ENCODE measurements around the gene SLC15A4.

Gene SLC15A4

DNA sequence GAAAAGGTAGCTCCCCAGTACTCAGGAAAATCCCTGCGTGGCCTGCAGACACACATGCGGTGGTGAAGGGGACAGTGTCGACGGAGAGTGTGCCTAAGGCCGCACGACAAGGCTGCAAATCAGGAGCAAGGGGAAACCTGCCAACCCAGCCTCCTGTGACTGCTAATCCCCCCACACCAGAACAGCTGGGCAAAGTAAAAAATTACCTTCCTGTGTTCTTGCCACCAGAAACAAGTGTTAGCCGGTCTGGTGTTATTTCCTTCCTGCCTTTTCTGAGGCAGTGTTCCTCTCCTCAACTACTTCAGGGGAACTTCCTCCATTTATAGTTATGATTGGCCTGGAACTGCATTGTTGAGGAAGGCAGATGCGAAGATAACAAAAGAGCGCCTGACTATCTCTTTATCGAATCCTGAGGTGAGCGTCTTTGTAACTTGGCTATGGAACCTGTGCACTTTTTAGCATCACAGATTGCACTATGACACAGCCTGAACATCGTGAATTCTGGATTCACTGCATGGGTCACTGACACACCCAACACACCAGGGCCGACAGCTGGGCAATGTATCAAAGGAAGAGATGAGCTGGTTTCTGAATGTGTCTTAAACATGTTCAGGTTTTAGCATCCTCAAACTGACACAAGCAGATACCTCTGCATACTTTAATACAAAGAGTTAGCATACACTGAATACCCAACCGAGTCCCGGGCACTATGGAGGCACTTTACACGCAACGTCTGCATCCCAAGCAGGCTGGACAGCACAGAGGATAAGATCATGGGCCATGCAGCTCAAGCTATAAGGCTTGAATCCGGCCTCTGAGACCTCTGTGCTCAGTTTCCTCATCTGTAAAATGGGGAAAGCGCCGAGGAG is 28.9 kb downstream of the SLC15A4 start:
- no peak for DNase-seq (ENCODE audit: low read depth)

DNA sequence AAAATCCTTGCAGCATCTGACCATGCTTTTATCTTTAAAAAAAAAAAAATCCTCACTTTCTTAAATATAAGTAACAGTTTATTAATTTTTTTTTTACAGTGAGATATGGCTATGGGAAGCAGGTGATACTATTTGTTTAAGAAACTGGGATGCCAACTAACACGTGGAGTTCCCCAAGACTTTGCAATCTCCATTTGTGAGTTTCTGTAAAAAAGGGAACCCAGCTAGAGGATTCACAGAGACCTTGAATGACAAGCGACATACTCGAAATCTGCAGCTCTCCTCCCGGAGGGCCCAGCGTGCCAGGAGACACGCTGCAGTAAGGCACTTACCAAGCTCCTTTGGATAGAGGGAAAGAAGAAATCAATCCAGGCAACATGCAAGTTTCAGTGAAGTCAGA is 30.1 kb downstream of the SLC15A4 start:
- no peak for DNase-seq (ENCODE audit: low read depth)

DNA sequence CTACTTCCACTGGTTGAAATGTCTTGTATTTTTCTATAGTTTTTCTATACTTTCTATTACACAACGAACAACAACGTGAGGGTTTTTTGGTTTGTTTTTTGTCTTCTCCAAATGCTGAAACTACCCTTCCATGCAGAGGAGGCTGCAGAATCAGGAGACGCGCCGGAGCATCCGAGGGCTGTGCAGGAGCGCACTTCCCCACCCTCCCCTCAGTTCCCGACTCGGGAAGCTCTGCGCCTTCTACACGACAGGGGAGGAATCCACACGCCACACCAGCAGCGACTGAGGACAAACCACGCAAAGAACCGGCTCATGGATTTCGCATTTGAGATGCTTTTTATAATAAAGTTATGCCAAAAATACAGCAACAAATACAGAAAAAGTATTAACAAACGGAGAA is 30.9 kb downstream of the SLC15A4 start:
- DNase-seq (ENCODE audit: low read depth) = no peak

DNA sequence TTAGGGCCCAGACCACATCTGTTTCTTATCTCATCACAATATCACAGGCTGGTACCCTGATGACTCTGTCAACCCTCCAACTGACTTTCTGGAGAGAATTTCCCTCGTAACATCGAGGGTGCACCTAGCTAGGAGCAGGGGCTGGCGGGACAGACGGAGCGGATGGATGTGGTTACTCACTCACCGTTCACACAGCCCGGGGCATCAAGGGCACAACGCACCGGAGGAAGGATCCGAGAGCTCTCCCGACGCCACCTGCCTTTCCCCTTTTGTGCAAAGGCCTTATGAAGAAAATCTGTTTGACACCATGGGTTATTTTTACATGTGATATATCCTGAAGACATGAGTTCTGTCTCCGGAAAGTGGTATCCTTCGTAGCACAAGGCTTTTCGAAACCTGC is 31.4 kb downstream of the SLC15A4 start:
- DNase-seq (ENCODE audit: low read depth) = no peak

DNA sequence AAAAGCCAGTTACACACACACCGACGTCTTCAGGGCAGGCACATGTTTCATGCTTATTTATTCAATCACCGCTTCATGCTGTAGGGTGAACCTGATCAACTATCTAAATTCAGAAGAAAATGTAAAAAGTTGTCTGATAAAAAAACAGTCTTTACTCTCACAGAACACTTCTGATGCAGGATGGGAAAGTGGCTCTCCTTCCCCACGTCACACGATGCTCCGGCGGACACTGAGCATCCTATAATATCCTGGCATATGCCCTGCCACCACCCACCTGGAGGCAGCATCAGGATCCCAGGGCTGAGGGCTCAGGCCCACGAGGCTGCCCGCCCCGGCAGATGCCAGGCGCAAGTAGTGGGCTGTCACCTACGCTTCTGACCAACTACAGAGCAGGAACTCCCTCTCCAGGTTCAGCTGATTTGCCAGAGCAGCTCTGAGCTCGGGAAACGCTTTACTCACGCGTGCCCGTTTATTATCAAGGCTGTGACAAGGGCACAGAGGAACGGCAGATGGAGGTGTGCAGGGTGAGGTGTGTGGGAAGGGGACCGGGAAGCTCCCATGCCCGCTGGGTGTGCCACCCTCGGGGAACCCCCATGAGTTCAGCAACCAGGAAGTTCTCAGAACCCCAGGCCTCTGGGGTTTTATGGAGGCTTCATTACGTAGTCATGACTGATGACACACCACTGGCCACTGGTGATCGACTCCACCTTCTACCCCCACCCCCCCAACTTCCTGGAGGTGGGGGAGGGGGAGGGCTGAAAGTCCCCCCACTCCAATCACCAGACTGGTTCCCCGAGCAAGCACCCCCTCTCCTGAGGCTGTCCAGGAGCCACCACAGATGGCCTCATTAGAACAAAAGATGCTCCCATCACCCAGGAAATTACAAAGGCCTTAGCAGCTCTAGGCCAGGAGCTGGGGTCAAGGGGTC is 32.1 kb downstream of the SLC15A4 start:
- no peak for DNase-seq (ENCODE audit: low read depth)

DNA sequence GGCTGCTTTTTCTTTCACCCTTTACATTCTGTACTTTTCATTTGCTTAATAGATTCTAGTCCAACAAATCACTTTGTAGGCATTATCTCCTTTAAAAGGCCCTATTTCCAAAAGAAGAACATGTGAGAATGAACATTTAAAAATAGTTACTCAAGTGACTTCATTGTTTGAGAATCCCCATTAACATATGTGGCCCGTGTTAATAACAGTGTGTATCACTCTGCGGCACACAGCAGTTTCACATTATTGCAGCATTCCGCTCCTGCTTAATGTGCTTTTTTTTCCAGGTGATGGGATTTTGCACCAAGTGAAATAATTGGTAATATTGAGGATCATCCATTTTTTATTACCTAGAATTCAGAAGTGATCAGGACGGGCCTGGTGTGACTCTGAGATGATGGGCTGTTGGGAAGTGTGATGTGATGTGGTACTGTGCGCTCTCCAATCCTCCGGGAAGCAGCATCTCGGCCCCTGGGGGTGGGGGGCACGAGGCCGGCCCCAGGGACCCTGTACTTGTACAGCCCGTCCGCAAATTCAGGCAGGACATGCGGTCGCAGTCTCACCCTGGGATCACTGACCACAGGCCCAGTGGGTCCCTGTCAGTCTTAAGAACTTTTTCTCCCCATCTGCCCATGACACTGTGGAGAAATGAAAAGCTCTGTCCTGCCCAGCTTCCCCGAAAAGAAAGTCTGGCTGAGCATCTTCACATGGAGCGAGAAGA is 32.9 kb downstream of the SLC15A4 start:
- no peak for DNase-seq (ENCODE audit: low read depth)

DNA sequence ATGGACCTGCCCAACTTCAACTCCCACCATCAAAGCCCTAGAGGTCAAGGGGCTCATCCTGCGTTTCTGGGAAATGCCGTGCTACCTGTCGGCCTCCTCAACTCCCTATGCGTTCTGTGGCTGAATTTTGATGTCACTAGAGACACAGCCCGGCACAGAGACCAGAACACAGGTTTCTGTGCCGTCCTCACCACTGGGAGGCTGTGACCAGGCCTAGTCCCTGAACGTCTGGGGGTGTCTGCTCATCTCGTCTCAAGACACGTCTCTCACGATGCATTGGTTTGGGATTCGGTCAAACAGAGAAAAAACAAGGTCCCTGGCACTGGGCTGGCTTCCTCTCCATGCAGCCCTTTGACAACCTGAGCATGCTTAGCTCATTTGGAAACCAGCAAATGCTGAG is 33.5 kb downstream of the SLC15A4 start:
- DNase-seq (ENCODE audit: low read depth) = no peak

DNA sequence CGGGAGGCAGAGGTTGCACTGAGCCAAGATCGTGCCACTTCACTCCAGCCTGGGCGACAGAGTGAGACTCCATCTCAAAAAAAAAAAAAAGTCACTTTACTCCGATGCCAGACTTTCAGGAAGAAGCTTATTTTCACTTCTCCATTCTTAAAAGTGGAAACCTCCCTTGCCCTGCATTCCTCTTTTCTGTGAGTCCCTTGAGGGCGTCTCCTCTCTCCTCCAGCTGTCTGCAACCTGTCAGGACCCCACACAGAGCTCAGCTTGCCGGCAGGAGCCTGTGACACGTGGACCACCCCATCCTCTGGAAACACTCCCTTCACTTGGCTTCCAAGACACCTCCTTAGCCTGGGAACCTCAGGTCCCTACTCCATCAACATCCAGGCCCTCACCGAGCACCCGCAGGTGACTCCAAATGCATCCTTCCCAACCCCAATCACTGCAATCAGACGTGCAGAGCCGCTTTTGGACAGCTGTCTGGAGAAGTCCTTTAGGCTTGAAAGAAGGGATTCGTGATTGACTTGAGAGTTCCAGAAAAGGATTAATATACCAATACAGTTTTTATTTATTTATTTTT is 34.3 kb downstream of the SLC15A4 start:
- no peak for DNase-seq (ENCODE audit: low read depth)

DNA sequence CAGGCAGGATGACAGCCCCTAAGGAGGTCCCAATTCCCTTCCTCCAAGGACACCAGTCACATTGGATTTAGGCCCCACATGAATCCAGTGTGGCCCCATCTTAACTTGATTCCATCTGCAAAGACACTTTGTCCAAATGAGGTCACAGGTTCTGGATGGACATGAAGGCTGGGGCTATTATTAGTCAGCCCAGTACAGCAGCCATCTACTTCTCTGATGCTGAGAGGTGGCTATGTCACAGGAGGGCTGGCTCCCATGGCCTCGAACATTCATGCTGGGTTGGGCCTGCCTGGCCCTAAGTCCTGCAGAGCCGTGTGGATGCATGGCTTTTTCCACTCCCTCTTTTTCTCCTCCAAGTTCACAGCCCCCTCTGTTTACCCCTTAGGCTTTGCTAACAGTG is 35.9 kb downstream of the SLC15A4 start:
- no peak for DNase-seq (ENCODE audit: low read depth)

DNA sequence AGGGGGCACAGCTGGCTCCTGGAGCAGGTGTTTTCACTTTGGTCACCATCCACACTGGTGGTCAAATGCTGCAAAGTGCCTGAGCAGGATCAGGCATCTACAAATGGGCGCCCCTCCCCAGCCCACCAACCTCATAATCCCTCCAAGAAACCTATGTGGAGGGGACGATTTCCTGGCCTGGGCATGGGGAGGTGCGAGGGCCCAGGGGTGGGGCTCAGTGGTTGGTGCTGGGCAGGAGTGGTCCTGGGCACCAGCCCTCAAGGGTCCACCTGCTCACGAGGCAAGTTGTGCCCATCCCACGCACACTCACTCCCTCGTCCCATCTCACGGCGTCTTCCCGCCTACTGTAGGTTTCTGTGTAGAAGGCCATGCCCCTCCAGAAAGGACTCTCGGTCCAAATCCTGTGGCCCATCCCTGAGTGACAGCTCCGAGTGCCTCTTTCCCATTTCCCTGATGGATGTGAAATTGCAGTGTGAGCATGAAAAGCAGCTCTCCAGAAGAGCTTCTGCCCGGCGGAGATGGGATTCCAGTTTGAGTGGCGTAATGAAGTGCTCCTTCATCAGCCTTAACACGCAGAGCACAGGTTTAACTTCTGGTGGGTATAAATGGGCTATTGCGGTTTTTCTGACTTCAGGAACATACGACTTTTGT is 36.9 kb downstream of the SLC15A4 start:
- no peak for DNase-seq (ENCODE audit: low read depth)

DNA sequence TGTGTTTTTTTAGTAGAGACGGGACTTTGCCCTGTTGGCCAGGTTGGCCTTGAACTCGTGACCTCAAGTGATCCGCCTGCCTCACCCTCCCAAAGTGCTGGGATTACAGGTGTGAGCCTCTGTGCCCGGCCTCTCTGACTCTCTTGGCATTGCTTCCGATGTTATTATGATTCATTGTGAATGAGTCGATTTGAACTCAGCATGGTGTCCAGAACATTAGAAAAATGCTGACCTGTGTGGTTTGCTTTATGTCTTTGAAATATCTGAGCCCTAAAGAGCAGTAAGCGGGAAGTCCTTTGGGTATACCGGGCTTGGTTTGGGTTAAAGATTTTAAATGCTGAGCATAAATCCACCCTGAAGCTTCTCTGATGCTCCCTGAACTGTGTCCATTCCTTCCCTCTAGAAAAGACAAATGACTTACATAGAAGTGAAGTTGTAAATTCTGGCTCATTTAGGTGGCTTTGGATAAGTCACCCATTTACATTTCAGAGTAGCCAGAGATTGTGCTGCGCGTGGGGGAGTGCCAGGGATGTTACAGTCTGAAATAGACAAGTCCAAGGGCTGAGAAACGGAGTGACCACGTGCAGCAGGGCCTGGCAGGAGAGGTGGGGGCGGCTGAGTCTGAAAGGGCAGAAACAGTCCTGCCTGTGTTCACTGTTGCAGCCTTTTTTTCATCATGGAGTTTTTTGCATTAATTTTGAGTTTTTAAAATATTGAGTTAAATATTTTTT is 39.6 kb downstream of the SLC15A4 start:
- no peak for DNase-seq (ENCODE audit: low read depth)

DNA sequence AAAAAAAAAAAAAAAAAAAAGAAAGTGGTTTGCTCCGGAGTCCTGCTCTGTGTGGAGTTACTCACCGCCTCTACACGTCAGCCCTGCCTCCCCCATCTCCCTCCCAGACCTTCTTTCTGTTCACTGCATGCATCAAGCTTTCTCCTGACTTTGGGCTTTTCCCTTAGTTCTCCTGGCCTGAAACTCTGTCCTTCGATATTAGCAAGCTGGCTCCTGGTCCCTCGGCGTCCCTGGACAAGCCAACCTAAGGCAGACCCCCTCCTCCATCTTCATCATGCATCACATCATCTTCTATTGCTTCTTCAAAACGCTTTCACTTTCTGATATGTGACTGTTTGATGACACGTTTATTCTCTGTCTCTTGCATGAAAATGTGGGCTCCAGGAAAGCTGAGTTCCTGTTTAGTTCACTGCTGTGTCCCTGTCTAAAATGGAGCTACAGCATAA is 40.6 kb downstream of the SLC15A4 start:
- no peak for DNase-seq (ENCODE audit: low read depth)

DNA sequence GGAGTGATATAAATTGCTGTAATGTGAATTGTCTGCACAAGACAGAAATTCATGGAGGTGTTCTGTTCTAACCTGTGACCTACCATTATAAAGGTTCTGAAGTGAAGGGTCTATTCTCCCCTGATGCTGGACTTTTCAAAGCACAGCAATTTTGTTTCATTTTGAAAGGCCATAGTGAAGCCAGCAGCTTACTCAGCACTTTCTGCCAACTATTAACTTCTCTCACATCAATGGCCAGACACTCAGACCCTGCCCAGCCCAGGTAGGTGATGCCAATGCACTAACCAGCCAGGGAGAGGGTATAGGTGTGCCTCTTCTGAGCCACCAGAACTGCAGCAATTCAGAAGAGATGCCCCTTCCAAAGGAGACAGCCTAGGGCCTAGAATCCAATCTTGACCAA is 43.9 kb downstream of the SLC15A4 start:
- DNase-seq (ENCODE audit: low read depth) = no peak

DNA sequence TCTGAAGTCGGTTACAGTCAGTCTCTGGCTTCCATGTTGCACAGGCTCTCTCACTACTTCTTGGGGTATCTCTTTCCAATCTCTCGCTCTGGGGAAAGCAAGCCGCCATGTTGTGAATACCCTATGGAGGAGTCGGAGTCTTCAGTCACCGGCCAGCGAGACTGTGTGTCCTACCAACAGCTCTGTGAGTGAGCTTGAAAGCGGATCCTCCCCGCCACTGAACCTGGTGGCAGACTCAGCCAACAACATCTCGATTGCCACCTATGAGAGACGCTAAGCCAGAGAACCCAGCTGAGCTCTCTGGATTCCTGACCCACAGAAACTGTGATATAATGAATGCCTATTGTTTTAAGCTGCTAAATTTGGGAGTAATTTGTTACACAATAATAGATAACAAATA is 51.5 kb downstream of the SLC15A4 start:
- no peak for DNase-seq (ENCODE audit: low read depth)

DNA sequence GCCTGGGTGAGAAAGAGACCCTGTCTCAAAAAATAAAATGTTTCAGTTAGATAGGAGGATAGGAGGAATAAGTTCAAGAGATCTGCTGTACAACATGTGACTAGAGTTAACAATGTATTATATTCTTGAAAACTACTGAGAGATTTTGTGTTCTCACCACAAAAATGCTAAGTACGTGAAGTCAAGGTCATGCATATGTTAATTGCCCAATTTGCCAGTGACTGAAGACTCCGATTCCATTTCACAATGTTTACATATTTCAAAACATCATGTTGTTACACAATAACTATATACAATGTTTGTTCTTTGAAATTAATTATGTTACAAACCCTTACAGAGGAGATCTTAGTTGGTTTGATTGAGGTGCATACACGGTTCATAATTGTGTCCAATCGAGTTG is 52.1 kb downstream of the SLC15A4 start:
- DNase-seq (ENCODE audit: low read depth) = peak; percentile 16

DNA sequence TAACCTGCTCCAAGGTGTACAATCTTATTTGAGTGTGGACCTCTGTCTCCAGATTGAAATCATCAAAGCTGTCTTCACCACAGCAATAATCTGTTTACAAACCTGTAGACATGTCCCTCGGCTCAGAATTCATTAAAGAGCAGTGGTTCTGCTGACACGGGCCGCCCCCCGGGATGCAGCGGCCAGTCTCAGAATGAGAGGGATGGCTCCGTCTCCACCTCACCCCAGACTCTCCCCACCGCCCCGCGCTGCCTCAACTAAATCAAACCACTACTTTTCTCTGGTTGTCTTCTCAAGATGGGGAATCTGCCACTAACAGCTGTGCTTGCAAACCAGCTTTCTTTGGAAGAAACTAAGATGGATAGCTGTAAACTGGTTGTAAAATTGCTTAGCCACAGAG is 56.2 kb downstream of the SLC15A4 start:
- no peak for DNase-seq (ENCODE audit: low read depth)

DNA sequence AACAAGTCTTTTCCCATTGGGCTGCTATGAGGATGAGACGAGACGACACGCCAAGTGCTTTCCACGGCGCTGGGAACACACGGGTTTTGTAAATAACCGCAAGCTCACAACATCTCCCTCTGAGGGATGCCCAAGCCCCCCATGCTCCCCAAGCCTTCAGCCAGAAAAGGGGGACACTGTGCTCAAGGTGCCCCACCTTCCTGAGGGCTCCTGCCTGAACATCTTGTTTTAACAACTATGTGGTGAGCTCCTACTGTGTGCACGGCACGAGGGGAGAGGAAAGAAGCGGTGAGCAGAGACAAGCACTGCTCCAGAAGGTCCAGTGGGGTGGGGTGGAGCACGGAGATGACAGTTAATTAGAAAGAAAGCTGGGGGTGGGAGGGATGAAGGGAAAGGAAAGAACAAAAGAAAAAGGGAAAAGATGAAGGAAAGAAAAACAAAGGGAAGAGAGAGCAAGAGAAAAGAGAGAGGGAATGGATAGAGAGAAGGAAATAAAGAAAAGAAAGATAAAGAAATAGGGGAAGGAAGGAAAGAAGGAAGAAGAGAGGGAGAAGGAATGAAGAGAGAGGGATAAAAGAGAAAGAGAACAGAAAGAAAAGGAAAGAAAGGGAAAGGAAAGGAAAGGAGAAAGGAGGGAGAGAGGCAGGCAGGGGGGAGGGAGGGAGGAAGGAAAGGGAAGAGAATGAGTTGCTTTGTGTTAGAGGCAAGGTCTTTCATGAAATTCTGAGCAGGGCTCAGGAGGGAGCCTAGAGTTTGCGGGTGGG is 56.8 kb downstream of the SLC15A4 start:
- no peak for DNase-seq (ENCODE audit: low read depth)

DNA sequence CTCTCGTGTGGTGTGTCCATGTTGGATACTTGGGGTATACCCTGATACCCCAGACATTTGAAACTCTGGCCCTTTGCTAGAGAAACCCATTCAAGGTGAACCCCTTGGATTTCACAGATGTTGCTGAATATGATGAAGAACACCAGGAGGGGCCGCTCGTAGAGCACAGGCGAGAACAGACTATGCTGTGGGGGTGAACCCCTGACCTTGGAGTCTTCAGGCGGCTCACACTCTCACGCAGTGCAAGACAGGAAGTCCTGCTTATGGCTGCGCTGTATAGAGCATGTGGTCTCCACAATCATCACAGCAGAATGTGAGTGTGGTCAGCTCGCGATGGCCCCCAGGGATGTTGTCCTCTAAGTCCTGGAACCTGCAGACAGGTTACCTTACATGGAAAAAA is 60.4 kb downstream of the SLC15A4 start:
- no peak for DNase-seq (ENCODE audit: low read depth)

DNA sequence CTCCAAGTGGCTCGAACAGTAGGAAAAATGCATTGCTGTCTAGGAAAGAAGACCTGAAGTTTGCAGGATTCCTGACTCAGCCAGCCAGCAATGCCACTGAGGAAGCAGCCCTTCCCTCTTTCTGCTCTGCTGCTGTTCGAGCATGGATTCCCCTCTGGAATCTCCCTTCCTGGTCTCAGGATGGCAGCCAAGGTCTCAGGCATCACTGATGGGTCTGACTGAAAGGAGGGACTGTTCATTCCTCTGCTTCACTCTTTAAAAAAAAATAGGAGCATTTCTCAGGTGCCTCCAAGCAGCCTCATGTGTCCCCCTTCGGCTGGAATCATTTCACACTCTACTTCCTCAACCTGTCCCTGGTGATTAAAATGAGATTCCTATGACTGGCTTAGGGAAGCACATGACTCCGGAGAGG is 62.4 kb downstream of the SLC15A4 start:
- no peak for DNase-seq (ENCODE audit: low read depth)

DNA sequence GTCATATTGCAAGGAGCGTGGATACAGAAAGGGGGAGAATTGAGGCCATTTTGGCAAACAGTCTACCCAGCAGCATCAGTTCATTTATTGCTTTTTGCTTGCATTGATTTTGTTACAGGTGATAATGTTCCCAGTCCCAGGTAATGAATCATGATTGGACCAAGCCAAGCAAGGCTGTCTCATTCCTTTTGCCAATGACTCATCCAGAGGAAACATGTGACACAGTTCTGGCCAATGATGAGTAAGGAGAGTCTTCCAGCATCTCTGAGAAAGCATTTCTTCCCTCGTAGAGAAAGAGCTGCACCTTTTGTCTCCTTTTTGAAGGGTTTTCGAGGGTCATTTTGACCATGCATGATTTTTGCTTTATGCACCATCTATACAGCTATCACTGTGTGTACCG is 68.2 kb downstream of the SLC15A4 start:
- no peak for DNase-seq (ENCODE audit: low read depth)
